ENCODE measurements around the gene AGTPBP1.
A peak's percentile ranks its signal among the peaks of the same experiment; 100 is the strongest.

Gene AGTPBP1

DNA sequence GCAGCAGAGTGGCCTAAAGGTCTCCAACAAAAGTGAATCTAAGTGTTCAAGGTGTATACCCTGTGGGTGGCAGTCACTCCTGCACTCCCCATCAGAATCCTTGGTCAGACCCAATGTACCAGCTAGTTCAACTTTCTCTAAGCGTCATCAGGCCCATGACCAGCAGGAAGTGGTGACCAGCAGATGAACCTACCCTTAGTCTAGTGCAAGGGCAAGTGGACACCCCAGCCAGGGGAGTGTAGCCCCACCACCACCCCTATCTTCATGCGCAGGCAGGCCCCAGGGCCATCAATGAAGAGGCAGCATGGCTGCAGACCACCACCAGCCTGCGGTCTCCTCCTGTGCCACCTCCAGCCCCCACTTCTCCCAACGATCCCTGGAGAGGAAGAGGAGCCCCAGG lies 213.1 kb downstream of the AGTPBP1 start:
- no peak for DNase-seq

DNA sequence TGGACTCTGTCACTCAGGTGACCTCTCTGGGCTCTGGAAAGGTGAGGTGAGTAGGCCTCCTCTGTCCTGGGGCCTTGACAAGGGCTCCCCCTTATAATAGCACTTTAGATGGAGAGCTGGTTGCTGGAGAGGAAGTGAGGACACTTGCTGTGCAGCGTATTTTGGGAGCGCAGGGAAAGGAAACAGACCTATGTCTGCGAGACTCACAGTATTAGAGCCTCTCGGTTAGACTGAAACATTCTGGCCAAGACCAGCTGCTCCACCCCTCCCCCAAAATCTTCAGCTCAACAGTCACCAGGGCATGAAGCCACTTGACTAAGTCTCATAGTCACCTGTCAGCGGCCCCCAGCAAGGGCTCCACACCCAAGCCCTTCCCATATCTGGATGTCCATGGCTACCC lies 213.6 kb downstream of the AGTPBP1 start:
- DNase-seq = no peak

DNA sequence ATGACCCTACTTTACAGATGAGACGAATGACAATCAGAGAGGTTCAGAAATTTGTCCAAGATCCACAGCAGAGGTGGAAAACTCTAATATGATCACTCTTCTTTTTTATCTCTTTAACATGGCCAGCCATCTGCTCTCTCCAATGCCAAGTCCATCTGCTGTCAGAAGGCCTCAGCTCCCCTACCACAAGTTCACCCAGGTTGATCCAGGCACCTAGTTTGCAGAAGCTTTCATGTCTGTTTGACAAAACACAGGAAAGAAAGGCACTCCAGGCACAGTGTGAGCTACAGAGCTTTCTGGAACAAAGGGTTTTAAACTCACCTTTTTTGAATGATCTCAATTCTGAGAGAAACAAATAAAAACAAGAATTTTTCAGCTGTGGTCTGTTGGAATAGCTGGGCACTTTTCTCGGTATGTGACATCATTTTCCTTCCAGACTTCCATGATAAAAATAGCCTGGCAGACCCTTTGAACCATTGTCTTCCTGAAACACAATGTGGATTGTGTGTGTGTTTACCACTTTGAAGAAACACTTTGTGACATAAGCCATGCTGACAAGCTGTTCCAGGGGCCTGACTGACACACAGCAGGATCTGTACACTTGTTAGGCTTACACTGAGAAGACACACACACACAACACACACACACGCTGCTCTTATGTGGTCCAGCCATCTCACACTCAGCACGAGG lies 214.3 kb downstream of the AGTPBP1 start:
- DNase-seq = no peak

DNA sequence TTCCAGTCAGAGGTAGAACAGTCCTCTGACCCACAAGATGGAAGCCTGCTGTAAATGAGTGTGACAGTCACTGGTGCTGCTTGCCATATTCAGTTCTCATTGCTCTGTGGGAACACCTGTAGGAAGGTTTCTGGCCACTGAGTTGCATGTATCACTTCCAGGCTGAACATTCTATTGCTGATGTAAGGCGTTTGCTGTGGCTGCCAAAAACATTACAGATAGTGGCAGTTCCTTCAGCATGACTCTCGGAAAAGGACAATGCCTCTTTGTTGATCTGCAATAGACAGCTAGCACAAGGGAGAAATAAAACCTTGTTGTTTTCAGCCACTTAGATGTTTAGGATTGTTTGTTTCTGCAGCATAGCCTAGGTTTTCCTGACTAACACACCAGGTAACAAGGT lies 217.2 kb downstream of the AGTPBP1 start:
- DNase-seq = no peak

DNA sequence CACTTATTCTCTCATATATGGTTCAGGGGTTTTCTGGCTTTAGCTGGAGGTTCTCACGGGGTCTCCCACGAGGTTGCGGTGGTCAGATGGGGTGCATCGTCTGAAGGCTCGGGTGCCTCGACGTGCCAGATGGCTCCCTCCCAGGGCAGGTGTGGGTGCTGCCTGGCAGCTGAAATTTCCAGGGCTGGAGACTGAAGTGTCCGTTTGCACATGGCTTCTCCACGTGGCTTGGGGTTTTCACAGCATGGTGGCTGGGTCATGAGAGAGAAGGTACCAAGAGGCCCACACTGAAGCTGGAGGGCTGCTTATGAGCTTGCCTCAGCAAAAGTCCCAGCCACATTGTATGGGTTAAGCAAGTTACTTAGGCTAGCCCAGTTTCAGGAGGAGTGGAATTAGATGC lies 218.6 kb downstream of the AGTPBP1 start:
- DNase-seq = no peak

DNA sequence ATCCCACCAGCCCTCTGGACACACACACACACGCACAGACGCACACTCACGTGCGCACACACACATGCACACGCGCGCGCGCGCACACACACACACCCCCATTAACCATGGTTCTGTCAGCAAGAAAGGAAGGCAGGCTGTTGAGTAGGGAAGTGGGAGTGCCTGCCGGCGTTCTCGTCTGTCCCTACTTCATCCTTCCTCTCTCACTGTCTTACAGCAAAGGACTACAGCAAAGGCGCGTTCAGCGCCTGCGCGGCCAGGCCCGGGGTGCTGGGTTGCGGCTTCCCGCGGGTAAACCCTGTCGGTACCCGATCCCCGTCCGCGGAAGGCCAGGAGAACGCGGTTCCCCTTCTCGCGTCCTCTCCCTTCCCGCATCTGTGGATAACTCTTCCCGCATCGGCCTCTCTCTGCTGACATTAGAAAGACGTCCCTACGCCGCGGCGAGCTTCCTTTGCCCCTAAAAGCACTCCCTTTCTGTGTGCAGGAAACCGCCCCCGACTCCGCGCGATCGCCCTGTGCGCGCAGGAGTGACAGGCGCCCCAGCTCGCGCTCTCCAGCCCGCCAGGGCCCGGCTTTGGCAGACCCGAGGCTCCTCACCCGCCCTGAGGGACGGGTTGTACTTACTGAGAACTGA lies 219.2 kb downstream of the AGTPBP1 start:
- DNase-seq = peak; percentile 42

DNA sequence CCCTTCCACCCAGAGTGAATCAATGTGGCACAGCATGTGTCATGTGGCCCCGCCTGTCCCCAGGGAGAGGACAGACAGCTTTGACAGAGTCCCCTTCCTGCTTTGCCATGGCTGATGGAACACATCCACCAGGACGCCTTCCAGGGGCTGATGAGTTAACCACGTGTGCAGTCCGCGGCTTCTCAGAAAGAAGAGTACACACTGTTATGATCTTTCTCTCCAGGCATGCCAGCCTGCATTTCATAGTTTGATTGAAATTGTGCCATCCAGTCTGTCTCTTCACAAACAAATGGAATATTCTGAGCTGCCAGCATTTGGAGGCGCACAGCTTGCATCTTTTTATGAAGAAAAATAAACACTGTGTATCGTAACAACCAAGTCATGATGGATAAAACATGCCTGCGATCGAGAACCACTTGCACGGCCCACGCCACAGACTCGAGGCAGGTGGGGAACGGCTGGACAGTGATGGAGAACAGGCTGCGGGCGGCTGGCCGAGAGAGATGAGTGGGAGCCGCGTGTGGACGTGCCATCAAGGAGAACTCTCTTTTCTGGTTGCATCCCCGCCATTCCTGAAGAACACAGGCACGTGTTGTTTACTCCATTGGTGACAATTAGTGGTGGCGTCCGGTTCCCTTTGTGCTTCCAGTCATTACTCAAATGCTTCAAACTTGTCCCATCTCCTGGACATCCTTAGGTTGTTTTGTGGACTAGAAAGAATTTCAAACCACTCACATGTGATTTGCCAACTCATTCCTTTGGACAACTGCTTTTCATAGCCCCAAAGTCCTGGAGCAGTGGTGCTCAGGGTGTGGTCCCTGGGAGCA lies 220.2 kb downstream of the AGTPBP1 start:
- no peak for DNase-seq

DNA sequence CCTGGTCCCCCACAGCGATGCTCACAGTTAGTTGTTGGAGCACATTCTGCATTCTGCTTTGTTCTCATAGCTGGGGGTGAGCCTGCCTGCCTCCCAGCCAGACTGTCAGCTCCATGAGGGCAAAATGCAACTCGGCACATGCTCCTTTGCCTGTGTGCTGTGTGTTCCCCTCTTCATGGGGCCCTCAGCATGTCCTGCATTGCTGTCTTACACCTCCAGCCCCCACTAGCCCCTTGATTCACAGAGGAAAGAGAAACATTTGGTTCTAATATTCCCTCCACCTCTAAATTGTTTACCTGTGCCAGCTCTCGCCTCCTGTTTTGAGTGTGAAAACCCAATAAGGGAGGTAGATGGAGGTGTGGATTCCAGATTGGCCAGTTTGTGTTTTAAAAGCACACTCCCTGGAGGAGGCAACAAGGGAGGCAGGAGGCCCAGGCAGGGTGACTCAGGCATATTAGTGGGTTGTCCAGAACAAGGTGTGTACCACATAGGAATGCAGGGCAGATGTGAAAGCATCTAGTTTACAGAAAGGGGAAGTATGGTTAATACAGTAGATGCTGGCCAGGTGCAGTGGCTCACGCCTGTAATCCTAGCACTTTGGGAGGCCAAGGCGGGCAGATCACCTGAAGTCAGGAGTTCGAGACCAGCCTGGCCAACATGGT lies 224.6 kb downstream of the AGTPBP1 start:
- DNase-seq = no peak

DNA sequence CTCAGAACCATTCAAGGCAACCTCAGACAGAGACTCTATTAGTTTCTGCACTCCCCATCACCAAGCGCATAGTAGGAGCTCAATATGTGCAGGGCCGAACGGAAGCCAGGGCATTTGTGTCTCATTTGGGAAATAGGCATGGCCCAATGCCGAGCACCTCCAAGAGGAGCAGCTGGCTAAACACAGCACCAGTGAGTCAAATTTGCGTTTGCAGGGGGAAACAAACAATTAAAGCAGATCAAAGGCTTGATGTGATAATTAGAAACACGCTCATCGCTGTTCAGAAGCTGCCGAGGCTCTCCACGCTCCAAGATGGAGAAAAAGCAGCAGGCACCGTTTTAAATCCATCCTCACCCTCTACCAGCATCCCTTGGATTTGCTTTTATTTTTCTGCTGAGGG lies 225.3 kb downstream of the AGTPBP1 start:
- DNase-seq = no peak

DNA sequence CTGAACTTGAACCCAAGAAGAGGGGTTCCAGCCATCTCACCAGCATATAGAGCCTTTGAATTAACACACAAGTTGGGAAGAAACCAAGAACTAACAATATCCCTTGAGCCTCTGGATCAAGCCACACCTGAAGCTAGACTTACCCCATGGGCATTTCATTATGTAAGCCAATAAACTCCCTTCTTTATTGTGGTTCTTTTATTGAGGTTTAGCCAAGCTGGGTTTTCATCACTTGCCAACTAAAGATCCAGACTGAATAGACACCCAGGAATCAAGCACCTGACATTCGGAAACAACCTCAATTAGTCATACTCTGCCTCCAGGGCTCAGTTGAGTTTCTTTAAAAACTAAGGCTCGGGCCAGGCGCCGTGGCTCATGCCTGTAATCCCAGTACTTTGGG lies 226.7 kb downstream of the AGTPBP1 start:
- no peak for DNase-seq

DNA sequence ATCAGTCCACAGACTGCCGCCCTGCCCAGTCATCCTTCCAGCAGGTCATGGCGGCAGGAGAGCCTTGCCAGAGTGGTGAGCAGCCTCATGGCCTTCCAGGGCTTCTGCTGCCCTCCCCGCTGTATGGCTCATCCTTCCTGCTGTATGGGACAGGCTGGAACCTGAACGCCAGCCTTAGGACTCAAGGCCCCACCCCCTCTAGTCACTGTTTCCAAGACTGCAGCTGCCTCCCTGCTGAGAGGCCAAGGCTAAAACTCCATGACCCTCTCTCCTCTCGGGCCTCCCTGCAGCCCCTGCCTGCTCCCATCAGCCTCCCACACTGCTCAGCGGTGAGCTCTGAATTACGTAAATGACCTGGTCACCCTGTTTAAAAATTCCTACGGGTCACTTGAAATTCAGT lies 227.5 kb downstream of the AGTPBP1 start:
- no peak for DNase-seq

DNA sequence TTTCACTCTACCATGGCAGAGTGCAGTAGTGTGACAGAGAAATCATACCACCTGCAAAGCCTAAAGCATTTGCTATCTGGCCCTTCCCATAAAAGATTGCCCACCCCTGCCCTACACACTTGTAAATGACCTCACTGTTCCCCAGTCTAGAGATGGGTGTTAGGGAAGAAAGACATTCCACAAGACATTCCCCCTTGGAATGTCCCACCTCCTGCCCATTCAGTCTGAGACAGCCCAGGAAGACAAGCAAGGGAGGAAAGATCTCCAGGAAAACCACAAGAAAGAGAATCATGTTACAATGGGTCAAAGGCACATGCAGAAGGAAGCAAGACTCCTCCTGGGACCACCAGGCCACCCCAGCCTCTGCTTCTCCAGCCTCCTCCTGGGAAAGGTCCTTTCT lies 230.0 kb downstream of the AGTPBP1 start:
- no peak for DNase-seq

DNA sequence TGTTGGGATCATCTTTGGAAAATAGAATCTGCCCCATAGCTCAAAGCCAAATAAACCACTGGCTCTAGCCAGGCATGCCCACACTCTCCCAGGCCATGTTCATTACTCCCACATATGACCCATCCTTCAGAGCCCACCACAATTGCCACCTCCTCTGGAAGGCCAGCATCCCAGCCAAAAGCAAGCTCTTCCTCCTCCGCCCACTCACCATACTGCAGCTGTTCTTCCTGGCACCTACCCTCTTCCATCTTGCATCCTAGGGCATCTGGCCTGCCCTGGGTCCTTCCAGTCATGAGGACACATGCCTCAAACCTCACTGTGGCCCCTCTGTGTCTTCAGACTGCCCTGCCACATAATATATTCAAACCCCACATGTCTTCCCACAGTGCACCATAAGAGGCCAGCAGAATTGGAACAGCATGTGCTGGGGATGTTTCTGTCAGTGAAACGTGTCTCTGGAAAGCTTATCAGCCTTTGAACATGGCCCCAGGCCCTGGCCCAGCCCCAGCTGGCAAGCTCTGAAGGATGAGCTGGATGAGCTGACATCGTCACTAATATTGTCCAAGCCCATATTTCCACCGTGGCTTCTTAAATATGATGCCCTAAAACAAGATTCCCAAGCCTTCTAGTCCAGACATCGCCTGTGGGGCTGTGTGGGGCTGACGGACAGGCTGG lies 230.8 kb downstream of the AGTPBP1 start:
- DNase-seq = no peak

DNA sequence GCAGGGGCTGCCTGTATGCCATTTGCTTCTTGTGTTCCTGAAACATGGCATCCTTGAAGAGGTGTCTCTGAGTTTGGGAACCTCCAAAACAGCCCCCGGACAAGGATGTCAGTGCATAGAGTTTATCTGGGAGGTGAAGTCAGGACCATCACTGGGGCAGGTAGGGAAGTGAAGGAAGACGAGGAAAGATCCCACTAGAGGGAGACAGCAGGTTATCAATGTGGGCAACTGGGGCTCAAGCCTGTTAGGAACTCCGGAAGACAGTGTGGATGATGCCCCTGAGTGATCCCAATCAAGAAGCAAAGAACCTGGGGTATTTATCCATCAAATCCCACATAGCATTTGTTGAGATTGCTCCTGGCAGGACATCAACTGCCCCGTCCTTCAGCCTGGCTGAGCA lies 233.1 kb downstream of the AGTPBP1 start:
- no peak for DNase-seq

DNA sequence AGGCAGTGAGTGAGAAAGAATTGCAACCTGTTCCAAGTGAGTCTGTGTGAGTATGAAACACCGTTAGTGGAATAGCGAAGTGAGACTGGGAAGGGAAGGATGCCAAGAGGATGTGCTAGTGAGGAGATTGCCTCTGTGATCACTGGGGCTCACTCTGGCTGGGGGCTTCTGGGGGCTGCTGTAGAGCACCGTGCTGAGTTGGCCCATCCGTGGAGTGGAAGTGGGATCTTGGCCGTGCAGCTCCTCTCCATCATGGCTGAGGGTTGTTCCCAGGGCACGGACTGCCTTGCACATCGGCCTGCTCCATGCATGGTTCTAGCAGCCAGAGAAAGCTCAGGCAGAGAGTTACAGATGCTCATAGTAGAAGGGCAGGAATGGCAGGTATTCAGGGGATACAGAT lies 236.1 kb downstream of the AGTPBP1 start:
- DNase-seq = no peak

DNA sequence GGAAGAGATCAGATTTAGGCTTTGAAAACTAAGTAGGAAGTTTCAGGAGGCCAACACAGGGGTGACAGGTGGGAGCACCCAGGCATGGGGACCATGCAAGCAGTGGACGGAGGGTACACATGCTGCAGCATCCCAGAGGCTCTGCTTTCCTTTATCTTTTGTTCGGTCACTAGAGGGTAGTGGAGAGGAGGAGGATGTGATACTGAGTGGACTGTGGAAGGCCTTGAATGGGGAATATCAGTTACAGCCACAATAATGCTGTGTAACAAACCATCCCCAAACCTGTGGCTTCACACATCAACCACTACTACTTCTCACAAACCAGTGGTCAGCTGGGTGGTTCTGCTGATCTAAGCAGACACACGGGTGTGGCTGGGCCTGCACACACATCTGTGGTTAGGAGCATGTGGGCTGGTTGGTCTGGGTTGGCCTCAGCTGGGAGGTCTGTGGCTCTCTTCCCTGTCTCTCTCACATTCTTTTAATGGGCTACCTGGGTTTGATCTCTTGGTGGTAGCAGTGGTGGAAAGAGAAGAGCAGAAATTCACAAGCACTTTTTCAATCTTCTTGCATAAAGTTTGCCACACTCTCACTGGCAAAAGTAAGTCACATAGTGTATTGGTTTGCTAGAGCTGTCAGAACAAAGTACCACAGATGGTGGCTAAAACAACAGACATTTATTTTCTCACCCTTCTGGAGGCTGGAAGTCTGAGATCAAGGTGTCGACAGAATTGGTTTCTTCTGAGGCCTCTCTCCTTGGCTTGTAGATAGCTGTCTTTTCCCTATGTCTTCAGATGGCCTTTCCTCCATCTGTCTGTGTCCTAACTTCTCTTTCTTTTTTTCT lies 238.7 kb downstream of the AGTPBP1 start:
- DNase-seq = no peak

DNA sequence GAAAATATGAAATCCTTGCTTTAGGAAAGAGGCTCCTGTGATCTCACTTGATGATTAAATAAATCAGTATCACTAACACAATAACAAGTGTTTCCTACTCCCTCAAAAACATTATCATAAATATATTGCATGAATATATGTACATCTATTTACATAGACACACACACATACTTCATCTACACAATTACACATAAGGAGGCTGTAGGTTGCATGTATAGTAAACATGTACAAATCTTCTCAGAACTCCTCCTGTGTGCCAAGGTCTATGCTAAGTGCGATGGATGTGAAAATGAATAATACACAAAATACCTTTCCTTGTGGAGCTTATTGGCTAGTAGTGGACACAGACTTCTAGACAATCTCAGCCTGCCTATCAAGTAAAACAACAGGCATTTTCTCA lies 239.9 kb downstream of the AGTPBP1 start:
- no peak for DNase-seq

DNA sequence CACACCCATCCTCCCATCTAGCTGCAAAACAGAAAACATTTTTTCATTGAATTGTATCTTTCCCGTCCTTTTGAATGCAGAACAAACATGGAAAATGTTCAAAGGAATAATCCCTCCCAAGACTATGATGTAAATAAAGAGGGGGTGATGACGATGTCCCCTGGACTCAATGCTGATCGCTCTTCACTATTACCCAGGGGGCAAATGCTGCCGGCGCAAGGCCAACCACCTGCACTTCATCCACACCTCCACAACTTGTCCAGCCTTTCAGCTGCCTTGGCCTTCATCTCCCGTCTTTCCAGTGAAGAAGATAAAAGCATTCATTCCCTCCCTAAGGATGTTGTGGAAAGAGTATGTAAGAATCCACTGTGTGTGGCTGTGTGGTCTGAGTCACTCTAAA lies 240.3 kb downstream of the AGTPBP1 start:
- no peak for DNase-seq
